ENCODE data around the gene SAE1.

DNA sequence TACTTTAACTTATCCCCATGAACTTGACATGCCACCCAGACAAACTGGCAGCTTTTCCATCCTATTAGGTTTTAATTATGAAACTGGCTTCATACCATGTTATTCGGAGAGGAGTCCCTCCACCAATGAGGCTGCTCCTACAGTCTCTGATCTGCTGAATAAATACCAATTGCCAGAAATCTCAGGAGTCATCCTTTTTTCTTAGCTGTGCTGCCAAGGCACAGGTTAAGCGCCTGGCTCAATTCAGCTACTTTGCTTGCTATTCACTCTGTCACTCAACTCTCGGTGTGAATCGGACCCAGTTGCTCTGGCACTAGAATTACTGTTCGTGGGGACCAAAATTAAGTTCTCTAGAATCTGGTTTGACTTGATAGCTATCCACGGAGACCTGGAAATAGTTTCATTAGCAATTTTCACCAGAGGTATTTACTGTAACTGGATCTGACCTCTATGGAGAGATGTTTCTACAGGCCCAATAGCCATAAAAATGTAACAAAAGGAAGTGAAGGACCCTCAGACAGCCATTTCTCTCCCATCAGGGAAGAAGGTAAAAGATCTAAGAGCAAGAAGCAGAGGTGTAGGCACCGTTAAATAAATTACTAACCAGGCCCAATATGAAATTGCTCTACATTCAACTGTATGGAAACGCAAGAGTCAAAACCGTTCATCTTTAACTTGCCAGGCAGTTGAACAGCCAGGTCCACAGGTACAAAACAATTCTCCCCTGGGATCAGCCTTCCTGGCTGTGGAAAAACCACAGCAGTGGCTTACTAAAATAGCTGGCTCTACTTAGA lies 22.5 kb upstream of the SAE1 start:
- TF ChIP-seq, protein P1, sequence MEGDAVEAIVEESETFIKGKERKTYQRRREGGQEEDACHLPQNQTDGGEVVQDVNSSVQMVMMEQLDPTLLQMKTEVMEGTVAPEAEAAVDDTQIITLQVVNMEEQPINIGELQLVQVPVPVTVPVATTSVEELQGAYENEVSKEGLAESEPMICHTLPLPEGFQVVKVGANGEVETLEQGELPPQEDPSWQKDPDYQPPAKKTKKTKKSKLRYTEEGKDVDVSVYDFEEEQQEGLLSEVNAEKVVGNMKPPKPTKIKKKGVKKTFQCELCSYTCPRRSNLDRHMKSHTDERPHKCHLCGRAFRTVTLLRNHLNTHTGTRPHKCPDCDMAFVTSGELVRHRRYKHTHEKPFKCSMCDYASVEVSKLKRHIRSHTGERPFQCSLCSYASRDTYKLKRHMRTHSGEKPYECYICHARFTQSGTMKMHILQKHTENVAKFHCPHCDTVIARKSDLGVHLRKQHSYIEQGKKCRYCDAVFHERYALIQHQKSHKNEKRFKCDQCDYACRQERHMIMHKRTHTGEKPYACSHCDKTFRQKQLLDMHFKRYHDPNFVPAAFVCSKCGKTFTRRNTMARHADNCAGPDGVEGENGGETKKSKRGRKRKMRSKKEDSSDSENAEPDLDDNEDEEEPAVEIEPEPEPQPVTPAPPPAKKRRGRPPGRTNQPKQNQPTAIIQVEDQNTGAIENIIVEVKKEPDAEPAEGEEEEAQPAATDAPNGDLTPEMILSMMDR (IDR thresholded peaks at IDR 0.05; ENCODE audit: poor library complexity) = no peak
- TF ChIP-seq EZH2 (IDR thresholded peaks at IDR 0.05; ENCODE audit: borderline replicate concordance) = no peak
- TF ChIP-seq EZH2phosphoT487 (IDR thresholded peaks at IDR 0.05; ENCODE audit: low read depth, severe bottlenecking, unreplicated experiment) = no peak

Data from hepatocyte (in vitro differentiated cells).